ENCODE data around the gene MACROD2. TPM values are rescaled to one million over a fixed set of nuclear protein-coding genes. Genes with fewer than 3 reads are reported as not detected.

MACROD2 gene
- polyA plus RNA-seq, 2 of the 4 experiments (the other 2 are of a cell fraction) = 0.96 to 1.3 TPM

GRCh38 chr20:15239542-15240206, 1244.4 kb downstream of the MACROD2 start (continued):
- TF ChIP-seq SMC3 (IDR thresholded peaks at IDR 0.05) = no peak
- TF ChIP-seq NR3C1 (IDR thresholded peaks at IDR 0.05) = no peak
- no peak for TF ChIP-seq BCL3 (IDR thresholded peaks at IDR 0.05)

GRCh38 chr20:15240801-15241200, 1245.5 kb downstream of the MACROD2 start:
- FAIRE-seq = no peak
- WGBS (ENCODE audit: missing lambda C conversion rate) = 82% methylated on average over 1 of the region's 1 CpG

GRCh38 chr20:15241681-15242080, 1246.4 kb downstream of the MACROD2 start:
- FAIRE-seq (peak; percentile 79), DNase-seq (ENCODE audit: low read depth in 1 of 2, low spot score in 1 of 2) (no peak), ATAC-seq (no peak)
- Histone ChIP-seq H3K4me2 (no peak overlapping the region), H3K4me1 (no peaks in the 10 kb centered on the region), H3K27ac (no peak overlapping the region), H3K9me3 (no peaks in the 10 kb centered on the region), H3K4me3 (no peak overlapping the region)
- ChIA-PET CTCF (no interaction called here), POLR2A (no interaction called here)
- TF ChIP-seq EP300 (IDR thresholded peaks at IDR 0.05) (no peak), JUNB (IDR thresholded peaks at IDR 0.05) (no peak), ELK1 (IDR thresholded peaks at IDR 0.05; ENCODE audit: low read depth, low read length) (no peak), HOXB5 (CRISPR knock-in tag; IDR thresholded peaks at IDR 0.05) (no peak), USF2 (IDR thresholded peaks at IDR 0.05) (no peak), MAFK (IDR thresholded peaks at IDR 0.05; ENCODE audit: partially characterized antibody) (no peak), CBX8 (IDR thresholded peaks at IDR 0.05) (no peak), CEBPB (IDR thresholded peaks at IDR 0.05) (no peak), HMGXB4 (CRISPR knock-in tag; IDR thresholded peaks at IDR 0.05; ENCODE audit: borderline replicate concordance) (no peak), REST (IDR thresholded peaks at IDR 0.05) (no peak)

More at GRCh38 chr20:15240801-15241200, 1245.5 kb downstream of the MACROD2 start:
- CTCF ChIA-PET = no interaction called here
- H3K27ac ChIP-seq = no peak overlapping the region
- H3K9me3 ChIP-seq = no peaks in the 10 kb centered on the region
- H3K4me3 ChIP-seq = no peak overlapping the region
- H3K4me2 ChIP-seq = no peak overlapping the region
- no peaks in the 10 kb centered on the region for H3K4me1 ChIP-seq
- DNase-seq (ENCODE audit: low read depth in 1 of 2, low spot score in 1 of 2) = no peak
- TF ChIP-seq MAX (IDR thresholded peaks at IDR 0.05) (no peak), SREBF2 (IDR thresholded peaks at IDR 0.05) (no peak), GATA3 (IDR thresholded peaks at IDR 0.05; ENCODE audit: borderline replicate concordance) (no peak), HOXA7 (CRISPR knock-in tag; IDR thresholded peaks at IDR 0.05) (no peak), PBX3 (IDR thresholded peaks at IDR 0.05) (no peak), MYC (IDR thresholded peaks at IDR 0.05; ENCODE audit: borderline replicate concordance, low read length) (no peak), NFE2L2 (conservative IDR thresholded peaks at IDR 0.05; ENCODE audit: low read length) (no peak), KDM1A (IDR thresholded peaks at IDR 0.05; ENCODE audit: low read depth) (no peak), SMC3 (IDR thresholded peaks at IDR 0.05) (no peak), EHF (CRISPR knock-in tag; IDR thresholded peaks at IDR 0.05) (no peak), HMGXB4 (CRISPR knock-in tag; IDR thresholded peaks at IDR 0.05; ENCODE audit: borderline replicate concordance) (no peak), ZC3H11A (IDR thresholded peaks at IDR 0.05) (no peak)
- POLR2A ChIA-PET = no interaction called here
- no peak for ATAC-seq

Measured in A549 (cell line).